Panc1 (cell line): Measurements from ENCODE around the gene HYDIN.
"Not testable (repeated sequence)": the region's sequence is repeated elsewhere in the genome, so short reads cannot be mapped to it uniquely, and the experiment has no call there.

Experiments used
- POLR2AphosphoS5 ChIP-seq: IDR thresholded peaks from 2 replicates; pipeline ENCODE4 v1.6.1; 2012; ENCODE audit warnings: mild to moderate bottlenecking, low read depth, low read length, moderate library complexity
- SIN3A ChIP-seq: IDR thresholded peaks from 2 replicates; pipeline ENCODE4 v1.6.1; 2012; ENCODE audit warnings: low read depth, mild to moderate bottlenecking, low read length, moderate library complexity, borderline replicate concordance; ENCODE audit not compliant: insufficient read depth
- TCF7L2 ChIP-seq: IDR thresholded peaks from 2 replicates; pipeline ENCODE4 v1.6.1; 2011; ENCODE audit warnings: mild to moderate bottlenecking, low read depth, low read length, inconsistent platforms
- TF ChIP-seq, protein P1 (sequence below), 2 experiments: IDR thresholded peaks; 2 replicates each; pipeline ENCODE4 v1.6.1; 2011 to 2012; ENCODE audit warnings: low read depth in 2 of 2, control low read depth in 1 of 2, low read length in 1 of 2, mild to moderate bottlenecking in 1 of 2, moderate library complexity in 1 of 2; ENCODE audit not compliant: insufficient read depth in 1 of 2
- TF ChIP-seq, protein P2 (sequence below): fragments of 450-650 bp; IDR thresholded peaks from 2 replicates; pipeline ENCODE4 v1.5.1; 2017; ENCODE audit warnings: mild to moderate bottlenecking

DNA sequence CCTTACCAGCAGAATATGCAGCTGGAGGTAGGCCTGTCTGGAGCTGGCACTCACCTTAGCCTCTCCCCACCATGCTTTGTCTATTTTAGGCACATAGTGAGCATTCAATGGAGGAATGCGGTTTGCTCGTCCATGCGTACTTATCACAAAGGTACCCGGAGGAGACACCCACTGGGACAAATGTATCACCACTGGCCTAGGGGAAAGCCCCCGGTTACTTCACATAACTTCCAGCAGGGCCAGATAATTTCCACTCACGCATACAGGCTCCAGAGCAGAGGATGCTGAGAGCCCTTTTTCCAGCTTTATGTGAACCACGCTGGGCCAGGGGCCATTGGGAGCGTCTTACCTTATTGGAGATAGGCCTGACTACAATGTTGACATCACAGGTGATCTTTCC is 348.2 kb downstream of the HYDIN start:
- TF ChIP-seq, protein P1, sequence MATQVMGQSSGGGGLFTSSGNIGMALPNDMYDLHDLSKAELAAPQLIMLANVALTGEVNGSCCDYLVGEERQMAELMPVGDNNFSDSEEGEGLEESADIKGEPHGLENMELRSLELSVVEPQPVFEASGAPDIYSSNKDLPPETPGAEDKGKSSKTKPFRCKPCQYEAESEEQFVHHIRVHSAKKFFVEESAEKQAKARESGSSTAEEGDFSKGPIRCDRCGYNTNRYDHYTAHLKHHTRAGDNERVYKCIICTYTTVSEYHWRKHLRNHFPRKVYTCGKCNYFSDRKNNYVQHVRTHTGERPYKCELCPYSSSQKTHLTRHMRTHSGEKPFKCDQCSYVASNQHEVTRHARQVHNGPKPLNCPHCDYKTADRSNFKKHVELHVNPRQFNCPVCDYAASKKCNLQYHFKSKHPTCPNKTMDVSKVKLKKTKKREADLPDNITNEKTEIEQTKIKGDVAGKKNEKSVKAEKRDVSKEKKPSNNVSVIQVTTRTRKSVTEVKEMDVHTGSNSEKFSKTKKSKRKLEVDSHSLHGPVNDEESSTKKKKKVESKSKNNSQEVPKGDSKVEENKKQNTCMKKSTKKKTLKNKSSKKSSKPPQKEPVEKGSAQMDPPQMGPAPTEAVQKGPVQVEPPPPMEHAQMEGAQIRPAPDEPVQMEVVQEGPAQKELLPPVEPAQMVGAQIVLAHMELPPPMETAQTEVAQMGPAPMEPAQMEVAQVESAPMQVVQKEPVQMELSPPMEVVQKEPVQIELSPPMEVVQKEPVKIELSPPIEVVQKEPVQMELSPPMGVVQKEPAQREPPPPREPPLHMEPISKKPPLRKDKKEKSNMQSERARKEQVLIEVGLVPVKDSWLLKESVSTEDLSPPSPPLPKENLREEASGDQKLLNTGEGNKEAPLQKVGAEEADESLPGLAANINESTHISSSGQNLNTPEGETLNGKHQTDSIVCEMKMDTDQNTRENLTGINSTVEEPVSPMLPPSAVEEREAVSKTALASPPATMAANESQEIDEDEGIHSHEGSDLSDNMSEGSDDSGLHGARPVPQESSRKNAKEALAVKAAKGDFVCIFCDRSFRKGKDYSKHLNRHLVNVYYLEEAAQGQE (IDR thresholded peaks at IDR 0.05; ENCODE audit: insufficient read depth in 1 of 2, low read depth in 2 of 2, low read length in 1 of 2): not testable (repeated sequence)
- TF ChIP-seq, protein P2, sequence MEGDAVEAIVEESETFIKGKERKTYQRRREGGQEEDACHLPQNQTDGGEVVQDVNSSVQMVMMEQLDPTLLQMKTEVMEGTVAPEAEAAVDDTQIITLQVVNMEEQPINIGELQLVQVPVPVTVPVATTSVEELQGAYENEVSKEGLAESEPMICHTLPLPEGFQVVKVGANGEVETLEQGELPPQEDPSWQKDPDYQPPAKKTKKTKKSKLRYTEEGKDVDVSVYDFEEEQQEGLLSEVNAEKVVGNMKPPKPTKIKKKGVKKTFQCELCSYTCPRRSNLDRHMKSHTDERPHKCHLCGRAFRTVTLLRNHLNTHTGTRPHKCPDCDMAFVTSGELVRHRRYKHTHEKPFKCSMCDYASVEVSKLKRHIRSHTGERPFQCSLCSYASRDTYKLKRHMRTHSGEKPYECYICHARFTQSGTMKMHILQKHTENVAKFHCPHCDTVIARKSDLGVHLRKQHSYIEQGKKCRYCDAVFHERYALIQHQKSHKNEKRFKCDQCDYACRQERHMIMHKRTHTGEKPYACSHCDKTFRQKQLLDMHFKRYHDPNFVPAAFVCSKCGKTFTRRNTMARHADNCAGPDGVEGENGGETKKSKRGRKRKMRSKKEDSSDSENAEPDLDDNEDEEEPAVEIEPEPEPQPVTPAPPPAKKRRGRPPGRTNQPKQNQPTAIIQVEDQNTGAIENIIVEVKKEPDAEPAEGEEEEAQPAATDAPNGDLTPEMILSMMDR: not testable (repeated sequence)
- TF ChIP-seq POLR2AphosphoS5, TCF7L2, SIN3A: not testable (repeated sequence)
